IPS-15b (cell line): ENCODE data around the gene PXDN.

Source experiments
- H3K27me3 ChIP-seq: one replicate; pipeline ENCODE4 v1.6.1; 2013; ENCODE audit warnings: low read length; ENCODE audit not compliant: control insufficient read depth, insufficient read depth
- H3K36me3 ChIP-seq: one replicate; pipeline ENCODE4 v1.6.1; 2013; ENCODE audit warnings: low read length; ENCODE audit not compliant: control insufficient read depth, insufficient read depth
- H3K4me1 ChIP-seq: one replicate; pipeline ENCODE4 v1.6.1; 2013; ENCODE audit warnings: mild to moderate bottlenecking, low read length; ENCODE audit not compliant: control insufficient read depth, insufficient read depth
- H3K4me3 ChIP-seq: one replicate; pipeline ENCODE4 v1.5.1; 2013; ENCODE audit warnings: low read depth, low read length
- H3K9ac ChIP-seq: one replicate; pipeline ENCODE4 v1.6.1; 2013; ENCODE audit warnings: low read depth, mild to moderate bottlenecking, low read length
- H3K9me3 ChIP-seq: one replicate; pipeline ENCODE4 v1.6.1; 2013; ENCODE audit warnings: mild to moderate bottlenecking, low read length; ENCODE audit not compliant: control insufficient read depth, insufficient read depth

The PXDN gene

DNA sequence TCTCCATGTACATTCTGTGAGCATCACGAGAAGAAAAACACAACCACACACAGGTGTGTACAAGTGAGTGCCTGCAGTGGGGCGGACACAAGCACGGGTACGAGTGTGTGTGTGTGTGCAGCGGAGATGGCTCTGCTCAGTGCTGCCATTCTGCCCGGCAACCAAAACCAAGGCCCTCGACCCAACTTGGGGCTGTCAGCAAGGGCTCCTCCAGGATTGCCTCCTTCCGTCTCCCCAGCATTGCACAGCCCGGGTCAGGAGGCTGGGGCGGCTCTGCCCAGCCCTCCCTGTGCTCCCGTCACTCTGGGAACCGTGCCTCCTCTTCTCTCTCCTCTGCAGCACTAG lies 66.5 kb downstream of the PXDN start:
- Histone ChIP-seq H3K4me3 (no peak overlapping the region), H3K9ac (no peak overlapping the region), H3K36me3 (peaks cover 25% of the 10 kb centered on the region), H3K27me3 (no peaks in the 10 kb centered on the region), H3K9me3 (no peaks in the 10 kb centered on the region), H3K4me1 (no peaks in the 10 kb centered on the region)

DNA sequence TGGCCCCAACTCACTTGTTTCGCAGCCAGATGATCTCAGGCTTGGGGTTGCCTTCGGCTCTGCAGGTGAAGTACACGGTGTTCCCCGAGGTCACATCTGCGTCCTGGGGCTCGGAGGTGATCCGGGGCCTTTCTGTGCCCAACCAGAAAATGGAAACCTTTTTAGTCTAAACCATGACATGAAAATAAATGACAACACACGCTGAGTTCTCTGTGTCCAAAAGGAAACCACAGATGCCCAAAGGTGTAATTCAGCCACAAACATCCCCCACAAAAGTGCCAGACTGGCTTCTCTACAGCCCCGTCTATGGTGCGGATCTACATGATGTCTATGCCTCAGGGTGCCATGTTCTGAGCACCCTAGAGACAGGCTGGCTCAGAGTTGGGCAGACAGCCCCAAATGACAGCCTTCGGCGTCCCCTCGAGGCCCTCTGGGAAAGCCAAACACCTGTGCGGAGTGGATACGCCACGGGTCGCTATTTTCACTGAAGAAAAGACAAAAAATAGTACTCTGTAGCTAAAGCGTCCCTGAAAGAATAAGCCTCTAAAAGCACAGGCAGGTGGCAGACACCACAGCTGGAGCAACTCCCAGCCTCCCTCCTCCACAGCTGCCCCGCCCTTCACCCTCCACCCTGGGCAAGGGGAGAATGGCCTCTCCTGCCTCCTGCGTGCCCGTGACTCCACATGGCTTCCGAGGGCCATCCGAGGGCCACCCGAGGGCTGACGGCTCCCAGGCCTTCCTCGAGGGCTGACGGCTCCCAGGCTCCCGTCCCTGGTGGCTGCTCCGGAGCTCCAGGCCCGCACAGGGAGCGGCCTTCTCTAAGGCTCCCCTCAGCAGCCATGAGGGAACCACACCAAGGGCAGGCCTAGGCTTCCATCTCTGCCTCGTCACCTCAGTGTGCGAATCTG lies 67.1 kb downstream of the PXDN start:
- H3K4me1 ChIP-seq = no peaks in the 10 kb centered on the region
- H3K9ac ChIP-seq = no peak overlapping the region
- no peaks in the 10 kb centered on the region for H3K27me3 ChIP-seq
- peaks cover 25% of the 10 kb centered on the region for H3K36me3 ChIP-seq
- no peaks in the 10 kb centered on the region for H3K9me3 ChIP-seq
- H3K4me3 ChIP-seq = no peak overlapping the region

DNA sequence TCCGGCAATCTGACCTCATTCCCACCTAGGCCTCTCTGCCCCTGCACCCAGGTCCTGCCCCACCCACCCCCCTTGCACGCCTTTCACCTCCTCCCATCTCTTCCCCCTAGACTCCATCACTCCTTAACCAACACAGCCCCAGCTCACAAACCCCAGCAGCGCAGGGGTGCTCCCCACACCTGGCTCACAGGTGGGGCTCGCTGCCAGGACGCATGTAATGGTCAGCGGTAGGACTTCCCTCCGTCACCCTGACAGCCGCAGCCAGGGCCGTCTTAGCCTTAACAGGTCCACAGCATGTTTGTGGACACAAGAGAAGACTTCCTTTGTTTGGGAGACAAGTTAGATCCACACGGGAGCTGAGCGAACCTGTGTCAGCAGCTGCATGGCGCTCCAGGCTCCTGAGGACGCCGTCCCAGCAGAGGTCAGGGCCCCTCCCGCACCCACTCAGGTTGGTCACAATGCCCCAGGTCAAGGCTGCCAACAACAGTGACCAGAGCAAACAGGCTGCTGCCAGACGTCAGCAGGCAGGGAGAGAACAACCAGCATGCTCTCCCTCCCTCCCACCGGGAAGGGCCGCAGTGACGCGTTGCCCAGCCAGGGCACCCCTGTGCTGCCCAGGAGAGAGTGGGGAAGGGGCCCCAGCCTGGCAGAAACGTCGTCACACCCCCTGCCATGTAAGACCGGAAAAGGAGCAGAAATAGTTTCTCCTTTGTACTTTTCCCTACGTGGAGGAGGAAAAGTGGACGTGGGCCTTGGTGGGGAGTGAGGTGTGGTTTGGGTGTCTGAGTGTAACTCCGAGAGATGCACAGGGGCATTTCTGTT lies 68.0 kb downstream of the PXDN start:
- Histone ChIP-seq H3K9ac (no peak overlapping the region), H3K9me3 (no peaks in the 10 kb centered on the region), H3K4me3 (no peak overlapping the region), H3K36me3 (peaks cover 25% of the 10 kb centered on the region), H3K4me1 (no peaks in the 10 kb centered on the region), H3K27me3 (no peaks in the 10 kb centered on the region)

DNA sequence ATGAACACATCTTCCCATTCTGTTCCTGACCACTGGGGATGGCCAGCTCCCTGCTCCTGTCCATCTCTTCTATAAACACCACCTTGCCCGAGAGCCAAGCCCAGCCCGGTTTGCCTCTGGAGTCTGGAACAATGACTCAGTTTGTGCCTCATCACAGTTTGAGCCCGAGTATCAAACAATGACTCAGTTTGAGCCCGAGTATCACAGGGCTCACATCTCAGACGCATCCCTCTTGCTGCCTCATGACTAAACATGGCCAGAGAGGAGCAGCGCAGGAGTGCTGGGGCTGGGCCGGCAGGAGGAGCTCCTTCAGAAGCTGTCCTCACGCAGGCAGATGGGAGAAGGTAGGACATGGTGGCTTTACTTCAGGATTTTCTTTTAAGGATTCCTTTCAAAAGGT lies 68.7 kb downstream of the PXDN start:
- Histone ChIP-seq H3K4me3 (no peak overlapping the region), H3K9ac (no peak overlapping the region), H3K27me3 (no peaks in the 10 kb centered on the region), H3K9me3 (no peaks in the 10 kb centered on the region), H3K4me1 (no peaks in the 10 kb centered on the region), H3K36me3 (peaks cover 25% of the 10 kb centered on the region)

DNA sequence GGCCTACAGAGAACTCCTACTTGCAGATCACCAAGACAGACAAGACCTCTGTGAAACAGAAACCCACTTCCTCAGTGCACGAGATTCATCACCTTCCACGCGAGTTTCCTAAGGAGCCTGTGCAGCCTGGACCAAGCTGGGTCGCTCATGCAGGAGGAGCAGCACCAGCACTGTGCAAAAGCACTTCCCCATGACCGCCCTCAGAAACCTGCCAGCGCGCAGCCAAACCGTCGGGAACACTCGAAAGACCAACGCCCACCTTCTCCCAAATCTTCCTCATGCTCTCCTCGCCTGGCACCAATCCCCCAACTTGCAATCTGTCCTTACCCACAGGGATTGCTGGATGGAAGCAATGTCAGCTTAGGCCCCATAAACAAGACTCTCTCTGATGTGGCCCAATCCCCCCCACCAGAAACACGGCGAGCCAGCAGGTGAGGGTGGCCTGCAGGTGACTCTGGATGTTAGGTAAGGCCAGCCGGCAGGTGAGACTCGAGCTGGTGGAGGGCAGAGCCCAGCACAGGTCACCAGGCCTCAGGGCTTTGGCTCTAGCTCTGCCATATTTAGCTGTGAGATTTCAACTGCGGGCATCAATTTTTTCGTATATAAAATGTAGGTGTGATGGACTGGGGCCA lies 69.4 kb downstream of the PXDN start:
- H3K4me3 ChIP-seq = no peak overlapping the region
- peaks cover 22% of the 10 kb centered on the region for H3K36me3 ChIP-seq

DNA sequence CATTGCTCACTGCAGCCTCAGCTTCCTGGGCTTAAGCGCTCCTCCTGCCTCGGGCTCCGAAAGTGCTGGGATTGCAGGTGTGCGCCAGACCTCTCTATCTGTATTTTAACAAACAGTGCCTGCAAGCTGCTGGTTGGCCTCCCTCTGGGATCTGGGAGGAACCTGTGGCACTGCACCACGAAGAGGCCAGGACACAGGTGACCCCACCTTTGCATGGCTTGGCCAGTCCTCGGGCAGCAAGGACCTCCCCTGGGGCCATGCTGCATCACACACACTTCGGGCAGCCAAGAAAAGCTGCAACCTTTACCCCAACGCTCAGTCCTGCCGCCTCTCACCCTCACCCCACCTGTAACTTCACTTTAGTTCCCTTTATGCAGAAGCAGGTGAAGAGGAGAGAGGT lies 70.0 kb downstream of the PXDN start:
- no peaks in the 10 kb centered on the region for H3K27me3 ChIP-seq
- H3K4me3 ChIP-seq = no peak overlapping the region
- no peak overlapping the region for H3K9ac ChIP-seq
- H3K9me3 ChIP-seq = no peaks in the 10 kb centered on the region
- no peaks in the 10 kb centered on the region for H3K4me1 ChIP-seq
- H3K36me3 ChIP-seq = peaks cover 18% of the 10 kb centered on the region

More for the DNA sequence above, 69.4 kb downstream of the PXDN start:
- Histone ChIP-seq H3K4me1 (no peaks in the 10 kb centered on the region), H3K9ac (no peak overlapping the region), H3K9me3 (no peaks in the 10 kb centered on the region), H3K27me3 (no peaks in the 10 kb centered on the region)

DNA sequence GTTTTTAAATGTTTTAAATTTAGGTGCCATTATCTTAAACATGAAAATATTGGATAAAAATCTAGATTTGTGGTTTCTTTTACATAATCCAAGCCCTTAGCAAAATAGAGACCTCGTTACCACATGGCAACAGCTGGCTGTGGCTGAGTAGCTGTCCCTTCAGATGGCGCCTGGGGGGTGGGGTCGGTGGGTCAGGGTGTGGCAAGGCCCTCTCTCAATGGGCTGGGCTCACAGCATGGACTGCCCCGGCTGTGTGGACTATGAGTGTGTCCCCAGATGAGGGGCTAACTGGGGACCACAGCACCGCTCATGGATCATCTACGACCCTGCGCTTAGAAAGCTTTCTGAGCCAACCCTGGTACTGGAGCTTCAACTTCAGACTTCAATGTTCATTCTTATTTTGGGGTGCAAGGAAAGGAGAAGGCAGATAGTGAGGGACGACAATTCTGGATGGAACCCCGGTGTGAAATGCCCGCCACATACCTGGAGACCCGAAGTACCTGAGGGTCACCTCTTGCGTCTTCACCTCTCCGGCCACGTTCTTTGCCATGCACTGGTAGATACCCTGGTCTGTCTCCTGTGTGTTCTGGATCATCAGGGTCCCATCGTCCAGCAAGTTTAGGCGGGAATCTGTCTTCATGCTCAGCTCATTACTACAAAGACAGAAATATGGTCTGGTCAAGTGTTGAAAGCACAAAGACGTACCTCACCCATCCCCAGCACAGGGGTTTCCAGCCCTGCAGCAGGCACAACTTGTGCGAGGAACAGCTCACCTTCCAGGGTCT lies 71.0 kb downstream of the PXDN start:
- no peaks in the 10 kb centered on the region for H3K4me1 ChIP-seq
- peaks cover 11% of the 10 kb centered on the region for H3K36me3 ChIP-seq
- H3K9me3 ChIP-seq = no peaks in the 10 kb centered on the region
- no peaks in the 10 kb centered on the region for H3K27me3 ChIP-seq
- no peak overlapping the region for H3K9ac ChIP-seq
- no peak overlapping the region for H3K4me3 ChIP-seq

DNA sequence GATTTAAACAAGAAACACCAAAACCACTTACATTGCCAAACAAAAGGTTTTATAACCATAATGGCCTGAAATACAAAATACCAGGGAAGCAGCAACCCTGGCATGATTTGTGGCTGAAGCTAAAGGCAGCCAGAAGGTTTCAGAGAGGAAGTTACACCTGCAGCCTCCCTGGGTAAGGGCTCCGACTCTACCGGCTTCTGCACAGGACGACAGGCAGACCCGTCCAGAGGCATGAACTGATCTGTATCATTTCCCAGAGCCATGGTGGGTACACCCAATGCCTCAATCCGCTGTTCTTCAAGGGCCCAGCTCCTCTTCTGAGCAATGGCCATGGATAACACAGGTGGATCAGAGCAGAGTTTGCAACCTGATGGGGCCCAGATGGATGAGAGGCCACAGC lies 71.6 kb downstream of the PXDN start:
- Histone ChIP-seq H3K4me3 (no peak overlapping the region), H3K9ac (no peak overlapping the region), H3K4me1 (no peaks in the 10 kb centered on the region), H3K36me3 (peaks cover 7% of the 10 kb centered on the region), H3K27me3 (no peaks in the 10 kb centered on the region), H3K9me3 (no peaks in the 10 kb centered on the region)

DNA sequence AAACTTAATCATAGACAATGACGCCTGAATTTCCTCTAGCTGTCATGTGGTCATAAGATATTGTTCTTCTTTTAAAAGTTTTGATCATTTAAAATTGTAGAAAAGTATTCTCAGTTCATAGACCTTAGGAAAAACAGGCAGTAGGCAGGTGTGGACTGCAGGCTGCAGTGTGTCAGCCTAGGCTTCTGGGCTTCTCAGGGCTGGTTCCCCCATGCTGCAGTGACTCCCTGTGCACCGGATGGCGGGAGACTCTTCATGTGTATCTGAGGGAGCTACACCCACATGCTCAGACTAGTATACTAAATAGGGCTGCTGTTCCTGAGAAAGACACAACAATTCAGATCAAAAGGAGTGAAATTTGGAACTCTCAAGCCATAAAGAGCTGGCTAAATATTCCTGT lies 72.4 kb downstream of the PXDN start:
- no peaks in the 10 kb centered on the region for H3K9me3 ChIP-seq

DNA sequence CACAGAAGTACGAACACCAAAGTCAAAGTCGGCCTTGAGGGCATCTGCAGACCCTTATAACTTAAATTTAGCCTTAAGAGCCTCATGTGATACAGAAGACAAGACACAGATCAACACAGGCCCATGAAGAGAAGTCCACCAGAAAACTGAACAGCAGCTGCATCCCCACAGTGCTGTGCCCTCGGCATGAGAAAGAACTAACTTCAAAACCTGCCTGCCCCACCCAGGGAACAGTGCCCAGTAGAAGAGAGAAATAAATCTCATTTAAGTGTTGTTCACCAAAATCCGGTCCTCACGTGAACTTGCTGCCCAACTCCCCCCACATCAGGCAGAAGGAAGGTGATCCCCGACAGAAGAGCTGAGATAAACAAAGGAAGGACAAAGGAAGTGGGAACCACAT lies 73.7 kb downstream of the PXDN start:
- Histone ChIP-seq H3K9ac (no peak overlapping the region), H3K4me1 (no peaks in the 10 kb centered on the region), H3K4me3 (no peak overlapping the region), H3K27me3 (no peaks in the 10 kb centered on the region), H3K9me3 (no peaks in the 10 kb centered on the region), H3K36me3 (peaks cover 5% of the 10 kb centered on the region)

More for the DNA sequence above, 72.4 kb downstream of the PXDN start:
- Histone ChIP-seq H3K9ac (no peak overlapping the region), H3K27me3 (no peaks in the 10 kb centered on the region), H3K36me3 (peaks cover 5% of the 10 kb centered on the region), H3K4me3 (no peak overlapping the region), H3K4me1 (no peaks in the 10 kb centered on the region)

DNA sequence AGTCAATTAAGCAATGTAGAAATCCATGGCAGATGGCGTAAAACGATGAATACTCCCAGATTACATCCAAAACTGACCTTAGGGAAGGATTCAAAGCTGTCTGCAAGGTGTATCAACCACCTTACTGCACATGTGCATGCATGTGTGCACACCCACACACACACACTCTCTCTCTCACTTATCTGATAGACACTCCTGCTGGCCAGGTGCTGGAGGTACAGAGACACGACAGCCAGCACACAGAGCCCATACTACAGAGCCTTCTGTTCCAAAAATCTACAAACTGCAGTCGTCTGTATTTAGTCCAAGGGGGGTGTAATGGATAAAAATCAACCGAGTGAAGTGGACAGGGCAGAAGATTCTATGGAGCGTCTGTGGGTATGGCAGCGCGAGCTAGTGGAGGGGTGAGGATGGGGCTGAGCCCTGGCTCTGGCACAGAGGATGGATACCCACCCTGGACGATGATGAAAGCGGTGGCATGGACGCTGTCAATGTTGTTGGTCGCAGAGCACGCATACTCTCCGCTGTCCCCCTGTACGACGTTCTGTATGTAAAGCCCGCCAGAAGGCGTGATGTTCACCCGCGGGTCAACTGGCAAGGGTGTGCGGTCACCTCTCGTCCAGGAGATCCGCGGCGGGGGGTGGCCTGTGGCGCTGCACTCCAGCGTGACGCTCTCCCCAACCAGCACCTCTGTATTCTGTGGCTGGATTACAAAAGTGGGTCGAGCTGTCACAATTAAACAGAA lies 78.4 kb downstream of the PXDN start:
- Histone ChIP-seq H3K27me3 (no peaks in the 10 kb centered on the region), H3K36me3 (peaks cover 5% of the 10 kb centered on the region), H3K9me3 (no peaks in the 10 kb centered on the region), H3K4me3 (no peak overlapping the region), H3K9ac (no peak overlapping the region), H3K4me1 (no peaks in the 10 kb centered on the region)
